Thyroid gland (tissue), 4 donors: ENCODE measurements around the gene ZG16B.

ENCODE experiments used
- CTCF ChIP-seq, 6 experiments: fragments of 200-600 bp in 3 of 6; fragments of 450-650 bp in 3 of 6; sonication (generic) in 3 of 6; IDR thresholded peaks; one replicate each; pipeline ENCODE4 v1.5.1; 2016 to 2019; ENCODE audit warnings: antibody characterized with exemption in 6 of 6, mild to moderate bottlenecking in 2 of 6, inconsistent platforms in 1 of 6, moderate library complexity in 1 of 6
- POLR2A ChIP-seq, 2 donors: fragments of 450-650 bp; IDR thresholded peaks; one replicate each; pipeline ENCODE4 v1.6.1; 2017; ENCODE audit warnings: antibody characterized with exemption in 2 of 2, mild to moderate bottlenecking in 2 of 2, moderate library complexity in 1 of 2

GRCh38 chr16:2791174-2791573, 38.9 kb upstream of the ZG16B start:
- TF ChIP-seq CTCF (IDR thresholded peaks at IDR 0.05) (no peak), POLR2A (IDR thresholded peaks at IDR 0.05) (no peak)
